ENCODE measurements around the gene KCNQ1.

KCNQ1 gene

GRCh38 chr11:2663915-2664314, 219.1 kb downstream of the KCNQ1 start:
- no peak for DNase-seq (ENCODE audit: low read depth)
- H3K4me3 ChIP-seq (ENCODE audit: low read length) = no peak overlapping the region
- TF ChIP-seq CTCF (IDR thresholded peaks at IDR 0.05; ENCODE audit: insufficient read depth, low read depth, low read length, missing control alignments) = no peak

- no peak for TF ChIP-seq CTCF (IDR thresholded peaks at IDR 0.05; ENCODE audit: insufficient read depth, low read depth, low read length, missing control alignments)
- no peak for DNase-seq (ENCODE audit: low read depth)
Observed at GRCh38 chr11:2664376-2664775, 219.6 kb downstream of the KCNQ1 start.

GRCh38 chr11:2664791-2665525, 220.2 kb downstream of the KCNQ1 start:
- no peak overlapping the region for H3K4me3 ChIP-seq (ENCODE audit: low read length)
- no peak for DNase-seq (ENCODE audit: low read depth)
- TF ChIP-seq CTCF (IDR thresholded peaks at IDR 0.05; ENCODE audit: insufficient read depth, low read depth, low read length, missing control alignments) = no peak

More at GRCh38 chr11:2664376-2664775, 219.6 kb downstream of the KCNQ1 start:
- H3K4me3 ChIP-seq (ENCODE audit: low read length) = no peak overlapping the region

GRCh38 chr11:2665526-2666400, 221.0 kb downstream of the KCNQ1 start:
- no peak overlapping the region for H3K4me3 ChIP-seq (ENCODE audit: low read length)
- no peak for TF ChIP-seq CTCF (IDR thresholded peaks at IDR 0.05; ENCODE audit: insufficient read depth, low read depth, low read length, missing control alignments)
- no peak for DNase-seq (ENCODE audit: low read depth)

GRCh38 chr11:2666401-2666741, 221.6 kb downstream of the KCNQ1 start:
- no peak for DNase-seq (ENCODE audit: low read depth)
- no peak for TF ChIP-seq CTCF (IDR thresholded peaks at IDR 0.05; ENCODE audit: insufficient read depth, low read depth, low read length, missing control alignments)
- no peak overlapping the region for H3K4me3 ChIP-seq (ENCODE audit: low read length)

- TF ChIP-seq CTCF (IDR thresholded peaks at IDR 0.05; ENCODE audit: insufficient read depth, low read depth, low read length, missing control alignments) = no peak
- DNase-seq (ENCODE audit: low read depth) = no peak
- H3K4me3 ChIP-seq (ENCODE audit: low read length) = no peak overlapping the region
Observed at GRCh38 chr11:2666828-2667570, 222.2 kb downstream of the KCNQ1 start.

Measured in epithelial cell of esophagus (primary cell).